Stromal cell of bone marrow (primary cell): ENCODE results near the gene FREM1.

Source experiments
- DNase-seq: peaks from one replicate; pipeline ENCODE4 v3.0.0-alpha.2; 2012; ENCODE audit warnings: low read depth

FREM1 gene

DNA sequence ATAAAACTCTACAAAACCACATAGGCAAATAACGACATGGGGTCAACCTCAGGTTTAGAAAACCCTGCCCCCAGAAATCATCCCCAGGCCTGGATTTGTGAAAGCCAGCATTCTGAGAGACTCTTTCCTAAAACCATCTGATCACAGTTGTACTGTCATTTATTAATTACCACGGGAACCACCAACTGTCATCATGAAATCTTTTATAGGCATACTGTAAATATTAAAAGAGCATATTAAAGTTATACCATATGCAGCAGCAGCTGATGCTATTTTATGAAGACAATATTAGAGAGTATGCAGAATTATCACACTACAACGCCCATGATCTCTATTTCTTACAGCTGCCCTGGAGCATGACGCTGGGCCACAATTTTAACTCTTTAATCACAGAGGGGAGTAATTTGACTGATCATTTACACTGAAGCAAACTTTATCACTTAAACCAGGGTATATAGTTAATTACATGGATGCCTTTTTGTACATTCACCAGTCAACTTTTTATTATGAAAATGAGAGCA is 208.0 kb downstream of the FREM1 start:
- DNase-seq: no peak

DNA sequence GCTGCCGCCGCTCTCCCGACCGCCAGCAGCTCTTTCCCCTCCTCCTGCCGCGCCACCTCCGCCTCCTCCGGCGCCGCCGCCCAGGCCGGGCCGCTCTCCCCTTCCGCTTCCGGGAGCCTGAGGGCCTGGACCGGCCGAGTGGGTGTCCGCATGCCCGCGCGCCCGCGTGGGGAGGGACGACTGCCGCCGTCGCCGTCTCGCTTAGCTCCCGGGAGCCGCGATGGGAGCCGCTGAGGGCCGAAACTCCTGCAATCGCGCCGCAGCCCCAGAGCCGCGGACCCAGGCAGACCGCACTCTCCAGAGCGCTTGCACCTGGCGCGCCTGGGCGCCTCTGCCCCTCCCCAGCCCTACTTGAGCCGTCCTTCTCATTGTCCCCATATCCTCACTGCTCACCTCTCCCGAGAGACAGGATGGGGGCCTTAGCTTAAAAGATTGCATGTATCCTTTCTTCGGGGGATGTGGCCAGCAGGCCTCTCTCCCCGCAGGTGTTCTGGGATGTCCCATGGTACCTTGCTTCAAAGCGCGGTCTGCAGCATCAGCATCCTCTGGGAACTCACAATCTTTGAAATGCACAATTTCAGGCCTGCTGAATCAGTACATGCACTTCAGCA is 216.9 kb downstream of the FREM1 start, which contains the start of gene ZDHHC21:
ZDHHC21 (minus strand) TSS at position 182 of the 611 bp plus-strand sequence. CDS start 19,092 bp downstream, outside the sequence.
- DNase-seq: peak; percentile 25

DNA sequence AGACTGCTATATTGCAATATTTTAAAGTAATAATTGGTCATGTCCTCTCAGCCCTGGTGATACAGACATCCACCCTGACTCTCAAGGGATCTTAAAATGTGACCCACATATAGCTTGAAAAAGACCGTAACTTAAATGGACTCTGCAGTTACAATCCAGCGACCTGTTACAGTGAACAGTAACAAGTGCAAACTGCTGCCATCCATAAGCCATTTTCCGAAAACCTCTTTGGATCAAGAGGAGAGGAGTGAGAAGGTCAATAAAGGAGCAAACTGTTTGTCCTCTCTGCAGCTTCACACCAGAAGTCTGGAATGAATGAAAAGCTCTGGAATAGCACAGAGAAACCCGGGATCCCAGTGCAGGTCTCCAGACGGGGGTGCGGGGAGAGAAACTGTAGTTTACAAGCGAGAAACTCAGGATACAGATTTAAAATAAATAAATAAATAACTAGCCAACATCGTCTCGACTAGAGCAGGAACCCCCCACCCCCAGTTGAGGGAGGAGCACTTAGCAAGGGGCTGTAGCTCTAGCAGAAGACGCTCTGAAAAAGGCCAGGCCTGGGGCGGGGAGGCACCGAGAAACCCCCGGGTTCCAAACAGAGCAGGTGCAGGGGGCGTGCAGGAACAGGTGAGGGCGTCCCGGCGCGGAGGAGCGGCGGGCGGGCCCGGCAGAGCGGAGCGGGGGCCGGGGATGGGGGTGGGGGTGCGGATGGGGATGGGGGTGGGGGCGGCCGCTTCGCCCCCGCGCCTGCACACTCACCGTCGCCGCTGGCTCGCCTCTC is 217.6 kb downstream of the FREM1 start:
- no peak for DNase-seq

DNA sequence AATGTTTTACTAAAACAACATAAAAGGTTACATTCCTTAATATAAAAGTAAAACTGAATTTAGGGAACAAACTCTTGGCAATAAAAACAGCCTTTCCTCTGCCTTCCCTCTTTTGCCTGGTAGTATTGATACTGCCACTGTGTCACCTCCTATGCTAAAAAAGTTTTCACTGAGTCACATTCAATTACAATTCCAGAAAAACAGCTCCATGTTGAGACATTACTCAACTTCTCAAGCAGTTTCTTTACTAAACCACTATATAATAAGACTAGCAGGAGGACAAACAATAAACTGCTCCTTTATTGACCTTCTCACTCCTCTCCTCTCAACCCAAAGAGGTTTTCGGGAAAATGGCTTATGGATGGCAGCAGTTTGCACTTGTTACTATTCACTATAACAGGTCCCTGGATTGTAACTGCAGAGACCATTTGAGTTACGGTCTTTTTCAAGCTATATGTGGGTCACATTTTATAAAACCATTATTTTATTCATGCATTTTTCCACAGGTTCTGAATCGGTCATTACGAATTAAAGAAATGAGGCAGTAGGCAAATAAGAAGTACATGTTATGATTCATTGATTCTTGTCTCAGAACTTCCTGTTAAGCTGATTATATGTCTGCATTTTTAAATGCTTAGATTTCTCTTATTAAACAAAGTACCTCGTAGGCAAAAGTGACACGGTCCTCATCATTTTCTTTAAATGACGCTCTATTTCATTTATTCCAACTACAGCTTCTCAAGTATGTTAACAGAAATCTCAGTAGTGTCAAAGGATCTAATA is 219.1 kb downstream of the FREM1 start:
- no peak for DNase-seq

DNA sequence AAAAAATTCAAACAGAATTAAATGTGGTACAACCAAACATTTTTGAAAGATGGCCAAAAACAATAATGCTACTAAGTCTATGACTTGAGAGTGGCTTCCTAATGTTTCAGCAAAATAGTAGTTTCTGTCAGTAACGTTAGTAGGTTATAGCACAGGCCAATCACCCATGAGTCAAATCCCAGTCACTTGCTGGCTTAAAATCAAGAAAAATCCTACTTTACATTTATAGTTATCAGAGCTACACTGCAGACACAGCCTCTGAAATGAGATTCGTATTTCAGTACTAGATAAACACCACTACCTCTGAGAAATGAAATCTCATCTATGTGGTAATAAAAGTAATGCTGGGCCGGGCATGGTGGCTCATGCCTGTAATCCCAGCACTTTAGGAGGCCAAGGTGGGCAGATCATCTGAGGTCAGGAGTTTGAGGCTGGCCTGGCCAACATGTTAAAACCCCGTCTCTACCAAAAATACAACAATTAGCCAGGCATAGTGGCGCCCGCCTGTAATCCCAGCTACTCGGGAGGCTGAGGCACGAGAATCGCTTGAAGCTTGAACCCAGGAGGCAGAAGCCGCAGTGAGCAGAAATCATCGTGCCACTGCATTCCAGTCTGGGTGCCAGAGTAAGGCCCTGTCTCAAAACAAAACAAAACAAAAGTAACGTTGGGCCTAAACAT is 223.0 kb downstream of the FREM1 start:
- DNase-seq: peak; percentile 86

DNA sequence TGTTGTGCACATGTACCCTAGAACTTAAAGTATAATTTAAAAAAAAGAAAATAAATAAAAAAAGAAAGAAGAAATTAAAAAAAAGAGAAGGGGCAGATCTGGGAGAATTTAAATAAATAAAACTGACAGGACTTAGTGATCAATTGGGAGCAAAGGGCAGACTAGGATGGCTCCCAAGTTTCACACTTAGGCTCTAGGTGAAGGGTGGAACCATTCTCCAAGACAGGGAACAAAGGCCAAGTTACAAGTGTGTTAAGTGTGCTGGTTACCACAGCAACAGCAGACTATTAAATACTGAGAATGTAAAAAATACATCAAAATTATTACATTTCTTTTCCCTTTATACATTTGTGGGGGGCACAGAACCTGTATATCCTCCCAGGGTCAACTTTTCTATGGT is 224.1 kb downstream of the FREM1 start:
- no peak for DNase-seq
